RWPE2 (cell line): ENCODE data around the gene ULBP1.
"Not testable (repeated sequence)": the region's sequence is repeated elsewhere in the genome, so short reads cannot be mapped to it uniquely, and the experiment has no call there.

Source experiments
- ATAC-seq: fragments of 200-7000 bp; cut with Tn5 transposase; 3 replicates; pipeline ENCODE4 v1.9.1; 2021; ENCODE audit warnings: low read depth
- DNase-seq: peaks from one replicate; pipeline ENCODE4 v3.0.0-alpha.2; 2020; ENCODE audit warnings: low spot score
- H3K27ac ChIP-seq: fragments of 450-650 bp; 2 replicates; pipeline ENCODE4 v1.5.1; 2017; ENCODE audit warnings: mild to moderate bottlenecking; ENCODE audit not compliant: poor library complexity, severe bottlenecking
- H3K27me3 ChIP-seq: fragments of 250-450 bp; sonication (Bioruptor Pico); 2 replicates; pipeline ENCODE4 v1.5.1; 2021; ENCODE audit warnings: mild to moderate bottlenecking, moderate library complexity; ENCODE audit not compliant: insufficient read depth, poor library complexity, severe bottlenecking
- H3K36me3 ChIP-seq: fragments of 250-450 bp; sonication (Bioruptor Pico); 2 replicates; pipeline ENCODE4 v1.5.1; 2020; ENCODE audit warnings: low read depth, mild to moderate bottlenecking, moderate library complexity
- H3K4me1 ChIP-seq: fragments of 250-450 bp; sonication (Bioruptor Pico); 2 replicates; pipeline ENCODE4 v1.5.1; 2021; ENCODE audit warnings: mild to moderate bottlenecking, moderate library complexity; ENCODE audit not compliant: insufficient read depth, poor library complexity, severe bottlenecking
- H3K4me3 ChIP-seq: fragments of 250-450 bp; sonication (Bioruptor Pico); 2 replicates; pipeline ENCODE4 v1.5.1; 2021; ENCODE audit warnings: mild to moderate bottlenecking, moderate library complexity; ENCODE audit not compliant: severe bottlenecking
- H3K9me3 ChIP-seq: fragments of 250-450 bp; sonication (Bioruptor Pico); 2 replicates; pipeline ENCODE4 v1.5.1; 2021; ENCODE audit warnings: mild to moderate bottlenecking, moderate library complexity; ENCODE audit not compliant: severe bottlenecking
- TF ChIP-seq, protein P1 (sequence below): fragments of 450-650 bp; IDR thresholded peaks from one replicate; pipeline ENCODE4 v1.5.1; 2017; ENCODE audit warnings: mild to moderate bottlenecking, moderate library complexity; ENCODE audit not compliant: poor library complexity, severe bottlenecking

Gene ULBP1

DNA sequence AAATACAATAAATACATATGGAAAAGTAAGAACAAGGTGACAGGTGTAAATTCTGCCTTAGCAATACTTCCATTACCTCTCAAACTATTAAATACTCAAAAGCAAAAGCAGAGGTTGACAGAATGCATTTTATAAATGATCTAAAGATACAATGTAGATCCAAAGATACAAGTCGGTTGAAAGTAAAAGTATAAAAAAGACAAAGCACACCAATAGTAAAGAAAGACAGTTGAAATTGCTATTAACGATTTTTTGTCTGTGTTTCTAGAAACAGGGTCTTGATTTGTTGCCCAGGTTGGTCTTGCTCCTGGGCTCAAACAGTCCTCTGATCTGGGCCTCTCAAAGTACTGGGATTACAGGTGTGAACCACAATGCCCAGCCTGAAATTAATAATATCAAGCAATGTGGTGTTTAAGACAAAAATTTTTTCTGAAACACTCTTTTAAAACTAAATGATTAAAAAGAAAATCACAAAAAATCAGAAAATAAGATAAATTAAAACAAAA lies 23.9 kb downstream of the ULBP1 start:
- TF ChIP-seq, protein P1, sequence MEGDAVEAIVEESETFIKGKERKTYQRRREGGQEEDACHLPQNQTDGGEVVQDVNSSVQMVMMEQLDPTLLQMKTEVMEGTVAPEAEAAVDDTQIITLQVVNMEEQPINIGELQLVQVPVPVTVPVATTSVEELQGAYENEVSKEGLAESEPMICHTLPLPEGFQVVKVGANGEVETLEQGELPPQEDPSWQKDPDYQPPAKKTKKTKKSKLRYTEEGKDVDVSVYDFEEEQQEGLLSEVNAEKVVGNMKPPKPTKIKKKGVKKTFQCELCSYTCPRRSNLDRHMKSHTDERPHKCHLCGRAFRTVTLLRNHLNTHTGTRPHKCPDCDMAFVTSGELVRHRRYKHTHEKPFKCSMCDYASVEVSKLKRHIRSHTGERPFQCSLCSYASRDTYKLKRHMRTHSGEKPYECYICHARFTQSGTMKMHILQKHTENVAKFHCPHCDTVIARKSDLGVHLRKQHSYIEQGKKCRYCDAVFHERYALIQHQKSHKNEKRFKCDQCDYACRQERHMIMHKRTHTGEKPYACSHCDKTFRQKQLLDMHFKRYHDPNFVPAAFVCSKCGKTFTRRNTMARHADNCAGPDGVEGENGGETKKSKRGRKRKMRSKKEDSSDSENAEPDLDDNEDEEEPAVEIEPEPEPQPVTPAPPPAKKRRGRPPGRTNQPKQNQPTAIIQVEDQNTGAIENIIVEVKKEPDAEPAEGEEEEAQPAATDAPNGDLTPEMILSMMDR, result no peak
- Histone ChIP-seq H3K36me3 (no peaks in the 10 kb centered on the region), H3K27me3 (peaks cover 89% of the 10 kb centered on the region), H3K27ac (no peak overlapping the region), H3K9me3 (peaks cover 6% of the 10 kb centered on the region), H3K4me3 (no peak overlapping the region), H3K4me1 (no peaks in the 10 kb centered on the region)
- no peak for DNase-seq
- no peak for ATAC-seq

DNA sequence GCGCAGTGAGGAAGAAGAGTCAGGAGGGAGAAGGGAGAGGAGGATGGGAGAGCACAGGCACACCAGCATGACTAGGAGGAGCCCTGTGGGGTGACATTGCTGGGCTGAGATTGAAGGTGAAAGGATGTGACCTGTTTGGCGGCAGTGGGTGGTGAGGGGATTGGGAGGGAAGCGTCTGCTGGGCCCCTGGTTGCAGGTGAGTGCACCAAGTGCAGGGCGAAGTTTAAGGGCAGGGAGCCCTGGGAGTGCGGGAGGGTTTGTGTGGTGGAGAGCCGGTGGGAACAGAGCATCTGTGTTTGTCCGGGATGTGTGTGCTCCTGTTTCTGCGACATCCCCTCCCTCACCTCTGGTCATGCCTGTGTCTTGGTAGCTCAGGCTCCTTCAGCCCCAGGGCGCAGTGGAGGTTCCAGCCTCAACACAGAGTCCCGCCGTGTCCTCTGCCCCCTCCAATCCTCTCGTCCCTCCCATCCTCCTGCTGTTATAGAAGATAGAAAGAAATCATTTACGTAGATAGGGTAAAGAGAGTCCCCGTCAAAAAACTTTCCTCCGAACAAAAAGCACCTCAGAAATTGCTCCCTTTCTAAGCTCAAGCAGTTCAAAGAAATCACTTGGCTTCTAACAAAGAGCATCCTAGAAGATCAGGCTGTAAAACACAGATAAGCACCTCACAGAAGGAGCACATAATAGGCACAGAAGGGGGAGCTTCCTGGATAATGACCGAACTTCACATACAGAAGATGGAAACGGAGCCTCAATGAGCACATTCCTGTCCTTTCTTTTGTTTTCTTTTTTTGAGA lies 25.0 kb downstream of the ULBP1 start:
- Histone ChIP-seq H3K4me1 (no peaks in the 10 kb centered on the region), H3K4me3 (no peak overlapping the region), H3K36me3 (no peaks in the 10 kb centered on the region), H3K27me3 (peaks cover 93% of the 10 kb centered on the region), H3K9me3 (peaks cover 6% of the 10 kb centered on the region), H3K27ac (no peak overlapping the region)
- no peak for ATAC-seq
- TF ChIP-seq, protein P1, result no peak
- no peak for DNase-seq

- ATAC-seq, result peak; percentile 37; the same call in 2 of the 3 replicates
- Histone ChIP-seq H3K27ac (no peak overlapping the region), H3K9me3 (peaks cover 6% of the 10 kb centered on the region), H3K4me3 (no peak overlapping the region), H3K4me1 (no peaks in the 10 kb centered on the region), H3K36me3 (no peaks in the 10 kb centered on the region), H3K27me3 (peaks cover 87% of the 10 kb centered on the region)
- TF ChIP-seq, protein P1, result no peak
- no peak for DNase-seq
Observed at GRCh38 chr6:149990212-149990660, 26.5 kb downstream of the ULBP1 start.

DNA sequence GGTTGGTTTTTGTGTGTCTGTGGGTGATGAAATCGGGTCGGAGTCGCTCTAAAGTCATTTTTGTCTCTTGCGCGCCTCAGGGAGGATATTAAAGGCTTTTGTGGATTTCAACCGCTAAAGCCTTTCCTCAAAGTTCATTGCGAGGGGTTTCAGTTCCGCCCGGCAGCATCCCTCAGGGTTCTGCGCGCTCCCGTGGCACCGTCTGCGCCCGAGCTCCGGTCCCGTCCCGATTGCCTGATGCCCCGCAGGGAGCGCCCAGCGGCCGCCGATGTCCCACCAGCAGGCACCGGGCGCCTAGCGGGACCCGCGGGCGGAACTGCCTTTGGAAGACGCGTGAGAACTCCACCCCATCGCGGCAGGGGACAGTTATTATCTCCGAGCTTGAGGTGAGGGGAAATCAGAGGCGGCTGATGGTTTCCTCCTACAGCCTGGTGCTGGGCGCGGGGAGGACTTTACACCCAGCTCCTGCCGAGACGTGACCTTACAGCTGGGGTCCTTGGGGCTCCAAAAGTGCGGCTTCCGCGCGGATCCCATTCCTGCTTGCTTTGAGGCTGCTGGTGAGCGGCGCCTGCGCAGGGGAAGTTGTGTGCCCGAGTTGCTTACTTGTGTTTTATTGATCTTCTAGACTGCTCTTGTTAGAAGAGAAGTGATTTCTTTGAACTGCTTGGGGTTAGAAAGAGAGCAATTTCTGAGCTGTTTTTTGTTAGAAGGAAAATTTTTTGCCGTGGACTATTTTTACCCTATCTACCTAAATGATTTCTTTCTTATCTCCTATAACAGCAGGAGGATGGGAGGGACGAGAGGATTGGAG lies 27.1 kb downstream of the ULBP1 start:
- H3K9me3 ChIP-seq, result peaks cover 6% of the 10 kb centered on the region
- TF ChIP-seq, protein P1, result no peak
- no peaks in the 10 kb centered on the region for H3K4me1 ChIP-seq
- peaks cover 81% of the 10 kb centered on the region for H3K27me3 ChIP-seq
- no peak overlapping the region for H3K27ac ChIP-seq
- ATAC-seq, result no peak
- no peak overlapping the region for H3K4me3 ChIP-seq
- H3K36me3 ChIP-seq, result no peaks in the 10 kb centered on the region
- DNase-seq, result no peak

DNA sequence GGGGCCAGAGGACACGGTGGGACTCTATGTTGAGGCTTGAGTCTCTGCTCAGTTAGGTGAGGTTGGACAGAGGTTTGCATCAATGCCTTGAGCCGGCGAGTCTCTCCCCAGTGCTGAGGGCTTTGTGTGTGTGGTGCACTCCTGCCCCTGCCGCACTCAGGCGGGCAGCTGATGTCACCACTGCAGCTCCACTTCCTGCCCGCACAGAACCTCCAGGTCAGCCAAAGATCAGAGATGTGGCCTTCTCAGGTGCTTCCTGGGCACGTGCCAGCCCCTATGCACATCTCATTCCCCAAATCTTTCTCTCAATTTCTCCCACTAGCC lies 27.7 kb downstream of the ULBP1 start:
- not testable (repeated sequence) for DNase-seq, H3K4me1 ChIP-seq, H3K36me3 ChIP-seq, H3K9me3 ChIP-seq, H3K27ac ChIP-seq, H3K4me3 ChIP-seq
- peak; percentile 16; the same call in 1 of the 3 replicates for ATAC-seq
- peaks cover 75% of the 10 kb centered on the region for H3K27me3 ChIP-seq
